ENCODE measurements around the gene IQCM. TPM values are rescaled to one million over a fixed set of nuclear protein-coding genes. Genes with fewer than 3 reads are reported as not detected.

The IQCM gene
- total RNA-seq, 1 experiment from 2014 or later = not detected

DNA sequence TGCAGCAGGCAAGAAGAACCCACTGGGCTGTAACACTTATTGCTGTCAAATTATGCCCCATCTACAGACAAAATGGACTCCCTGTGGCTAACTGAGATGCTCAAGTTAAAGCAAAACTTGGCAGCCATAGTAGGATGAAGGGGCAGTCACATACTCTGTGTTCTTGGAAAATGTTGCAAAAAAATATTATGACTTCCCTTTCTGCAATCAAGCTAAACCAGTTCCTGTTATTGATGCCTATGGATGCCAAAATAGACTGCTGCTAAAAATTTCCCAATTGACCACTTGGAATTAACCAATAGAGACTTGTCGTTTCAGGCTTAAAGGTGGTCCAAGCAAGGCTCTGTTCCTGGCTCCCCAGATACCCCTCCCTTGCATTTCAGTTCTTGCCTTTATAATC lies 49.5 kb downstream of the IQCM start:
- Histone ChIP-seq H3K27me3 (ENCODE audit: low read length) (no peaks in the 10 kb centered on the region), H3K9ac (ENCODE audit: low read length) (no peak overlapping the region), H3K4me1 (ENCODE audit: insufficient read depth, low read length) (peaks cover 9% of the 10 kb centered on the region), H3K4me2 (ENCODE audit: low read length) (no peak overlapping the region), H3K79me2 (ENCODE audit: low read length) (no peaks in the 10 kb centered on the region), H3K36me3 (ENCODE audit: low read depth, low read length) (no peaks in the 10 kb centered on the region), H3K27ac (ENCODE audit: low read length) (no peak overlapping the region), H3K9me2 (replicated peaks; ENCODE audit: low read length) (no peaks in the 10 kb centered on the region), H2AFZ (ENCODE audit: low read length) (no peak overlapping the region), H3F3A (ENCODE audit: low read length, unreplicated experiment) (no peaks in the 10 kb centered on the region), H3K4me3 (ENCODE audit: low read length) (no peak overlapping the region), H3K9me3 (ENCODE audit: low read length) (no peaks in the 10 kb centered on the region), H4K20me1 (ENCODE audit: low read length) (no peaks in the 10 kb centered on the region)
- no TSS peak for BruUV-seq (replicated peaks)
- DNase-seq (no peak), ATAC-seq (no peak)
- TF ChIP-seq EZH2 (IDR thresholded peaks at IDR 0.05; ENCODE audit: low read length, unreplicated experiment) = no peak
- no peak for TF ChIP-seq CTCF (conservative IDR thresholded peaks at IDR 0.05; ENCODE audit: low read depth, low read length)
- no peak for TF ChIP-seq EZH2phosphoT487 (IDR thresholded peaks at IDR 0.05; ENCODE audit: borderline replicate concordance, low read length)
- POLR2A ChIA-PET (ENCODE audit: unreplicated experiment) = no interaction called here
- CTCF ChIA-PET = no interaction called here
- intact Hi-C loops (cut with micrococcal nuclease) = no loop called here

GRCh38 chr4:149765630-149766029 lies 50.0 kb downstream of the IQCM start:
- Histone ChIP-seq H3K79me2 (ENCODE audit: low read length) (no peaks in the 10 kb centered on the region), H4K20me1 (ENCODE audit: low read length) (no peaks in the 10 kb centered on the region), H3K4me3 (ENCODE audit: low read length) (no peak overlapping the region), H2AFZ (ENCODE audit: low read length) (no peak overlapping the region), H3K4me1 (ENCODE audit: insufficient read depth, low read length) (peaks cover 9% of the 10 kb centered on the region), H3K36me3 (ENCODE audit: low read depth, low read length) (no peaks in the 10 kb centered on the region), H3K27ac (ENCODE audit: low read length) (no peak overlapping the region), H3K9ac (ENCODE audit: low read length) (no peak overlapping the region), H3K9me3 (ENCODE audit: low read length) (no peaks in the 10 kb centered on the region), H3K9me2 (replicated peaks; ENCODE audit: low read length) (no peaks in the 10 kb centered on the region), H3K4me2 (ENCODE audit: low read length) (0 out of 2 replicates have a peak overlapping the region, but pooled peaks have one; percentile 22), H3K27me3 (ENCODE audit: low read length) (no peaks in the 10 kb centered on the region), H3F3A (ENCODE audit: low read length, unreplicated experiment) (no peaks in the 10 kb centered on the region)
- DNase-seq (peak; percentile 54), ATAC-seq (peak; percentile 45; the same call in 1 of the 2 replicates)
- CTCF ChIA-PET = no interaction called here
- TF ChIP-seq EZH2phosphoT487 (IDR thresholded peaks at IDR 0.05; ENCODE audit: borderline replicate concordance, low read length) (no peak), EZH2 (IDR thresholded peaks at IDR 0.05; ENCODE audit: low read length, unreplicated experiment) (no peak), CTCF (conservative IDR thresholded peaks at IDR 0.05; ENCODE audit: low read depth, low read length) (no peak)
- intact Hi-C loops (cut with micrococcal nuclease) = no loop called here
- POLR2A ChIA-PET (ENCODE audit: unreplicated experiment) = no interaction called here
- BruUV-seq (replicated peaks) = no TSS peak

GRCh38 chr4:149755969-149756368 lies 59.7 kb downstream of the IQCM start:
- H3K4me2 ChIP-seq (ENCODE audit: low read length) = no peak overlapping the region
- H3K4me3 ChIP-seq (ENCODE audit: low read length) = no peak overlapping the region
- H3K4me1 ChIP-seq (ENCODE audit: insufficient read depth, low read length) = no peaks in the 10 kb centered on the region
- H3K27me3 ChIP-seq (ENCODE audit: low read length) = no peaks in the 10 kb centered on the region
- H3K36me3 ChIP-seq (ENCODE audit: low read depth, low read length) = no peaks in the 10 kb centered on the region
- DNase-seq (no peak), ATAC-seq (no peak)
- H3K9me2 ChIP-seq (replicated peaks; ENCODE audit: low read length) = no peaks in the 10 kb centered on the region
- H3K9ac ChIP-seq (ENCODE audit: low read length) = no peak overlapping the region
- no peak overlapping the region for H2AFZ ChIP-seq (ENCODE audit: low read length)
- ChIA-PET CTCF (no interaction called here), POLR2A (ENCODE audit: unreplicated experiment) (no interaction called here)
- no TSS peak for BruUV-seq (replicated peaks)
- intact Hi-C loops (cut with micrococcal nuclease) = no loop called here
- H3K27ac ChIP-seq (ENCODE audit: low read length) = no peak overlapping the region
- no peaks in the 10 kb centered on the region for H3K79me2 ChIP-seq (ENCODE audit: low read length)
- no peaks in the 10 kb centered on the region for H3F3A ChIP-seq (ENCODE audit: low read length, unreplicated experiment)
- TF ChIP-seq EZH2phosphoT487 (IDR thresholded peaks at IDR 0.05; ENCODE audit: borderline replicate concordance, low read length) (no peak), EZH2 (IDR thresholded peaks at IDR 0.05; ENCODE audit: low read length, unreplicated experiment) (no peak), CTCF (conservative IDR thresholded peaks at IDR 0.05; ENCODE audit: low read depth, low read length) (no peak)
- H3K9me3 ChIP-seq (ENCODE audit: low read length) = no peaks in the 10 kb centered on the region
- no peaks in the 10 kb centered on the region for H4K20me1 ChIP-seq (ENCODE audit: low read length)

All from PC-3 (cell line).